ENCODE measurements around the gene PYDC1.

GRCh38 chr16:31193874-31194273, 23.1 kb downstream of the PYDC1 start:
- TF ChIP-seq CTCF (IDR thresholded peaks at IDR 0.05) (no peak), EP300 (IDR thresholded peaks at IDR 0.05; ENCODE audit: low read depth) (no peak), POLR2A (IDR thresholded peaks at IDR 0.05) (no peak), POLR2AphosphoS5 (IDR thresholded peaks at IDR 0.05) (no peak)
